SK-N-SH (cell line): ENCODE data around the gene TMEM132D.

ENCODE experiments used
- TEAD4 ChIP-seq: IDR thresholded peaks from 2 replicates; pipeline ENCODE4 v1.4.0; 2012; ENCODE audit warnings: mild to moderate bottlenecking, borderline replicate concordance; ENCODE audit not compliant: insufficient read depth
- TF ChIP-seq, protein P1 (sequence below): fragments of 200-600 bp; sonication (generic); IDR thresholded peaks from 2 replicates; pipeline ENCODE4 v1.6.1; 2017; ENCODE audit warnings: antibody characterized with exemption, mild to moderate bottlenecking, moderate library complexity

DNA sequence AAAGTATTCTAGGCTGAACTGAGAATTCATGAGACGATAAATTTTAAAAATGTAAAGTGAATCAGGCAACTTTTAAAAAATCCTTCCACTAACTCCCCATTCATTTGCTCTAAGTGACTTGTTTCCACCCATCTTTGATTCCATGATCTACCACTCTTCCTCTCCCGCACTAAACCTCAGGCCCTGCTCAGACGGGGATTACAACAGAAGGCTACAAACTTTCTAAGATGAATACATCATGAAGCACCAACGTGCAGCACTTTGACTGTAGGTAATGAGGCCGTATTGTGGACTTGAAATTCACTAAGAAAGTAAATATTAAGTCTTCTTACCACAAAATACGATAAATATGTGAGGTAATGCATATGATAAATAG lies 30.0 kb downstream of the TMEM132D start:
- TF ChIP-seq, protein P1, sequence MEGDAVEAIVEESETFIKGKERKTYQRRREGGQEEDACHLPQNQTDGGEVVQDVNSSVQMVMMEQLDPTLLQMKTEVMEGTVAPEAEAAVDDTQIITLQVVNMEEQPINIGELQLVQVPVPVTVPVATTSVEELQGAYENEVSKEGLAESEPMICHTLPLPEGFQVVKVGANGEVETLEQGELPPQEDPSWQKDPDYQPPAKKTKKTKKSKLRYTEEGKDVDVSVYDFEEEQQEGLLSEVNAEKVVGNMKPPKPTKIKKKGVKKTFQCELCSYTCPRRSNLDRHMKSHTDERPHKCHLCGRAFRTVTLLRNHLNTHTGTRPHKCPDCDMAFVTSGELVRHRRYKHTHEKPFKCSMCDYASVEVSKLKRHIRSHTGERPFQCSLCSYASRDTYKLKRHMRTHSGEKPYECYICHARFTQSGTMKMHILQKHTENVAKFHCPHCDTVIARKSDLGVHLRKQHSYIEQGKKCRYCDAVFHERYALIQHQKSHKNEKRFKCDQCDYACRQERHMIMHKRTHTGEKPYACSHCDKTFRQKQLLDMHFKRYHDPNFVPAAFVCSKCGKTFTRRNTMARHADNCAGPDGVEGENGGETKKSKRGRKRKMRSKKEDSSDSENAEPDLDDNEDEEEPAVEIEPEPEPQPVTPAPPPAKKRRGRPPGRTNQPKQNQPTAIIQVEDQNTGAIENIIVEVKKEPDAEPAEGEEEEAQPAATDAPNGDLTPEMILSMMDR: no peak
- no peak for TF ChIP-seq TEAD4
